CD8-positive, alpha-beta memory T cell (primary cell): ENCODE measurements around the gene SH3GL3. TPM values are rescaled to one million over a fixed set of nuclear protein-coding genes. Genes with fewer than 3 reads are reported as not detected.

ENCODE experiments used
- CTCF ChIA-PET: fragments of 350-600 bp; sonication (Branson Sonifier 250); formaldehyde crosslinking; loops from one replicate; lab custom pipeline; 2021; ENCODE audit warnings: antibody characterized with exemption; lab: Charles Lee
- POLR2A ChIA-PET: fragments of 350-600 bp; sonication (Branson Sonifier 250); formaldehyde crosslinking; loops from one replicate; lab custom pipeline; 2021; ENCODE audit warnings: antibody characterized with exemption; lab: Charles Lee
- DNase-seq, 5 donors: peaks; one replicate each; pipeline versions ENCODE4 v3.0.0 to v3.0.0-alpha.2; 2020 to 2022; ENCODE audit warnings: mixed read lengths in 1 of 5
- H3K27ac ChIP-seq: one replicate; pipeline ENCODE4 v1.7.0; 2013; ENCODE audit warnings: low read depth, mild to moderate bottlenecking, low read length, moderate library complexity
- H3K27me3 ChIP-seq: 2 replicates; pipeline ENCODE4 v1.7.0; 2013; ENCODE audit warnings: low read length, mild to moderate bottlenecking; ENCODE audit not compliant: insufficient read depth, poor library complexity, severe bottlenecking
- H3K36me3 ChIP-seq: 2 replicates; pipeline ENCODE4 v1.7.0; 2013; ENCODE audit warnings: mild to moderate bottlenecking, low read length, moderate library complexity; ENCODE audit not compliant: insufficient read depth
- H3K4me1 ChIP-seq: 2 replicates; pipeline ENCODE4 v1.7.0; 2013; ENCODE audit warnings: mild to moderate bottlenecking, low read length, moderate library complexity; ENCODE audit not compliant: insufficient read depth
- H3K4me3 ChIP-seq: 2 replicates; pipeline ENCODE4 v1.7.0; 2013; ENCODE audit warnings: mild to moderate bottlenecking, low read length
- H3K9me3 ChIP-seq: 2 replicates; pipeline ENCODE4 v1.7.0; 2013; ENCODE audit warnings: mild to moderate bottlenecking, low read length
- H3K27ac Mint-ChIP-seq, 8 donors: one replicate each; pipeline ENCODE4 v1.8.0; 2020 to 2021; ENCODE audit warnings: mixed read lengths in 8 of 8, mild to moderate bottlenecking in 6 of 8, inconsistent platforms in 3 of 8, moderate library complexity in 3 of 8
- H3K27me3 Mint-ChIP-seq, 2 donors: one replicate each; pipeline ENCODE4 v1.8.0; 2020 to 2021; ENCODE audit warnings: mixed read lengths in 2 of 2, mild to moderate bottlenecking in 1 of 2, moderate library complexity in 1 of 2
- H3K36me3 Mint-ChIP-seq, 3 donors: one replicate each; pipeline ENCODE4 v1.8.0; 2020 to 2021; ENCODE audit warnings: mixed read lengths in 3 of 3, inconsistent platforms in 1 of 3, mild to moderate bottlenecking in 1 of 3
- H3K4me1 Mint-ChIP-seq, 3 donors: one replicate each; pipeline ENCODE4 v1.8.0; 2020 to 2021; ENCODE audit warnings: mixed read lengths in 3 of 3, inconsistent platforms in 1 of 3, mild to moderate bottlenecking in 1 of 3
- H3K4me3 Mint-ChIP-seq, 7 donors: one replicate each; pipeline ENCODE4 v1.8.0; 2020 to 2021; ENCODE audit warnings: mixed read lengths in 7 of 7, mild to moderate bottlenecking in 6 of 7, moderate library complexity in 4 of 7, inconsistent platforms in 2 of 7
- H3K9me3 Mint-ChIP-seq, 5 donors: one replicate each; pipeline ENCODE4 v1.8.0; 2020 to 2022; ENCODE audit warnings: mixed read lengths in 5 of 5, mild to moderate bottlenecking in 3 of 5, moderate library complexity in 2 of 5, inconsistent platforms in 1 of 5
- polyA plus RNA-seq: library from polyadenylated mRNA; unstranded; fragments of 300-500 nt; fragmentation: Illumina TruSeq; gene quantifications from one replicate; pipeline ENCODE4 v1.2.3, GENCODE V29; 2021
- total RNA-seq, 2 experiments: library from RNA; stranded (reverse); gene quantifications; one replicate each; pipeline ENCODE4 v1.2.3, GENCODE V29; 2021

Gene SH3GL3
- total and polyA plus RNA-seq, 3 experiments from 2014 or later, result not detected

DNA sequence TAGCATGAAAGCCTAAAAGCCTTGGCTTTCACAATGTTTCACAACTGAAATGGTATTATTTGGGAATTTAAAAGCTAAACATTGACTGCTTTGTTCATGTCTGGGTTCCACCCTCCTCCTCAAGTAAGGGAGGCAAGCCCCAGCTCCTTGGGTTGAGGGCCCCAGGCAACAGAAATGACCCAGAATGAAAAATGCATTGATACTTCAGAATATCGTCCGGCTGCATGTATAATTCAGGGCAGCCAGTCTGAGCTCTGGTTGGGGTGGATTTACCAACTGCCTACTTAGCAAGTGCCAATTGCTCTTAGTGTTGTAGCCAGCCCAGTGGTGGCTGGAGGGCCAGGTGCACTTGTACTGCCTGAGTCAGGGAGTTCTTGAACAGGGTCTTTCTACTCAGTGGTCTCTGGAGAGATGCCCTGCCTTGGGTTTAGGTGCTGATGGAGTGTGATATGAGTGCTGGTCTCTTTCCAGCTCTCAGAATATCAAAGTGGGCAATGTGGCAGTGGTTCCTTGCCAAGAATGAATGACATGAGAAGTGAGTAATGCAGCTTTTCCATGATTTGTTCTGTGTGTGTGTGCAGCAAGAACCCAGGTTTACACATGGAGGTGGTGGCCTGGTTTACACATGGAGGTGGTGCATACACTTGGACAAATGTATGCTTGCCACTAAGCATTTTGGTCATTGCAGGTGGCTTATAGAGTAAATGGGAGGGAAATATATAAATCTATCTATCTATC, 165.9 kb downstream of the SH3GL3 start:
- CTCF ChIA-PET, result no interaction called here
- no peak for DNase-seq
- POLR2A ChIA-PET, result no interaction called here

DNA sequence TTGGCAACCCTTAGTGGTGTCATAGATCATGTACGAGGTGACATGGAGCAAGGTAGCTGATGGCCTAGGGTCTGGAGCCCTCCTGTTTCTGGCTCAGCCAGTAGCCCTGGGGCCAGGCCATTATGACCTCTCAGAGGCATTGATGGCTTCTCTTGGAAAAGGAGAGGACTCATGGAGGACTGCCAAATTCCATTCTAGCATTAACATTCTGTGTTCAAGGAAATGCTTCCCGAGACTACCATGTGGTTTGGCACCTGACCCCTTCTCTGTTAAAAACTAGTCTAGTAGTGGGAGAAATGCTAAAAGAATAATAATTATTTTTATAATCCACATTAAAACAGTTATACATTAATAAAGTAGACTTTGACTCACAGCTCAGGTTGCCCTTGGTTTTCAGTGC, 166.6 kb downstream of the SH3GL3 start:
- peaks cover 0 to 7% (median 0%) of the 10 kb centered on the region in 5 donors for H3K9me3 Mint-ChIP-seq
- CTCF ChIA-PET, result no interaction called here

More for the DNA sequence above, 165.9 kb downstream of the SH3GL3 start:
- no peak overlapping the region for H3K4me3 ChIP-seq
- Mint-ChIP-seq H3K4me1 (no peaks in the 10 kb centered on the region), H3K4me3 (no peak overlapping the region), H3K27ac (peak overlapping the region in 1 of 8 donors; percentile 19), H3K9me3 (peaks cover 0 to 8% (median 0%) of the 10 kb centered on the region in 5 donors), H3K36me3 (no peaks in the 10 kb centered on the region), H3K27me3 (no peaks in the 10 kb centered on the region)
- no peaks in the 10 kb centered on the region for H3K27me3 ChIP-seq
- no peaks in the 10 kb centered on the region for H3K4me1 ChIP-seq
- no peaks in the 10 kb centered on the region for H3K9me3 ChIP-seq
- H3K27ac ChIP-seq, result no peak overlapping the region
- H3K36me3 ChIP-seq, result no peaks in the 10 kb centered on the region

DNA sequence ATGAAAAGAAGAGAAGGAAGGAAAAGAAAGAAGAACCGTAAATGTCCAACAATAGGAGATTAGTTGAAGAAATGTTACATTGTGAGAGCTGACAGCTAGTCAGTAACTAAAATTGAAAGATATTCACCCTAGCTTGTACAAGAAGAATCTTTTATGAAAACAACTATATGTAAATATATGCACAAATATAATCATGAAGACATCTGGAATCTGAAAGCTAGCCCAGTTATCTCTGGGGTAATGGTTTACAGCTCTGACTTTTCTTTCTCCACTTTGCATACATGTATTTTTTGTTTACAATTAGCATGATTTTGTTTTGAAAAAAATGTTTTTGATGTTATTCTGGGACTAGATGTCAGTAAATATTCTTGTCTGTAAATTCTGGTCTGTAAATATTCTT, 169.7 kb downstream of the SH3GL3 start:
- CTCF ChIA-PET, result no interaction called here
- Mint-ChIP-seq H3K27ac (no peak overlapping the region), H3K4me1 (no peaks in the 10 kb centered on the region), H3K9me3 (peaks cover 0 to 6% (median 0%) of the 10 kb centered on the region in 5 donors), H3K36me3 (no peaks in the 10 kb centered on the region), H3K27me3 (no peaks in the 10 kb centered on the region), H3K4me3 (no peak overlapping the region)
- H3K9me3 ChIP-seq, result no peaks in the 10 kb centered on the region
- no peaks in the 10 kb centered on the region for H3K36me3 ChIP-seq
- no peak overlapping the region for H3K4me3 ChIP-seq
- no peak for DNase-seq
- H3K4me1 ChIP-seq, result no peaks in the 10 kb centered on the region
- POLR2A ChIA-PET, result no interaction called here
- no peak overlapping the region for H3K27ac ChIP-seq
- no peaks in the 10 kb centered on the region for H3K27me3 ChIP-seq

More for the DNA sequence above, 166.6 kb downstream of the SH3GL3 start:
- POLR2A ChIA-PET, result no interaction called here
- Histone ChIP-seq H3K27ac (no peak overlapping the region), H3K36me3 (no peaks in the 10 kb centered on the region), H3K4me3 (no peak overlapping the region), H3K9me3 (no peaks in the 10 kb centered on the region), H3K4me1 (no peaks in the 10 kb centered on the region), H3K27me3 (no peaks in the 10 kb centered on the region)
- no peaks in the 10 kb centered on the region for H3K27me3 Mint-ChIP-seq
- H3K27ac Mint-ChIP-seq, result no peak overlapping the region
- H3K36me3 Mint-ChIP-seq, result no peaks in the 10 kb centered on the region
- no peak for DNase-seq
- H3K4me1 Mint-ChIP-seq, result no peaks in the 10 kb centered on the region
- H3K4me3 Mint-ChIP-seq, result no peak overlapping the region

DNA sequence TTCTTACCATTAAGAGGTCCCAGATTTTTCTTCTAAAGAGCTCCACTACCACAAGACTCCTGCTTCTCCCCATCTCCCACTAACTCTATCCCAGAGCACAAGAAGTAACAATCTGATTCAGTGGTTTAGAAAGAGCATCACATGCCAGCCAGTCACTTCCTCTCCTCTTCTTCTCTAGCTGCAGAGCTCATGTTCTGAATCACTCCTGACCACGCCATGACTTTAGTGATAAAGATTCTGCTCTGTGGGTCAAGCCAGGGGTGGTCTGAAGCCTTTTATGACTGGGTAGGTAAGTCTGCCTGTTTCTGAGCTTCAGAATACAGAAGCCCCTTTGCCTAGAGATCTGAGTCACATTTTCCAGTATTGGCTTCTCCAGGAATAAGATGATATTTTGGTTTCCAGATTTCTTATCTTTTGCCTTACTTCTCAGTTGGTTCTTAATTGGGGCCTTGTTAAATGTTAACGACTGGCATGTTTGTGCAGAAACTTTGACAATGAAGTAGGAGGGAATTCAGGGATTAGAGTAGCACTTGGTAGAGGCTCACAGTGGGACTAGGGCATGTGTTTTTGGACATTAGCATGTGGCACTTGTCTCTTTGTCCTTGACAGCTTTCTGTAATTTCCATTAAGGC, 179.1 kb downstream of the SH3GL3 start:
- POLR2A ChIA-PET, result no interaction called here
- no peaks in the 10 kb centered on the region for H3K36me3 Mint-ChIP-seq

DNA sequence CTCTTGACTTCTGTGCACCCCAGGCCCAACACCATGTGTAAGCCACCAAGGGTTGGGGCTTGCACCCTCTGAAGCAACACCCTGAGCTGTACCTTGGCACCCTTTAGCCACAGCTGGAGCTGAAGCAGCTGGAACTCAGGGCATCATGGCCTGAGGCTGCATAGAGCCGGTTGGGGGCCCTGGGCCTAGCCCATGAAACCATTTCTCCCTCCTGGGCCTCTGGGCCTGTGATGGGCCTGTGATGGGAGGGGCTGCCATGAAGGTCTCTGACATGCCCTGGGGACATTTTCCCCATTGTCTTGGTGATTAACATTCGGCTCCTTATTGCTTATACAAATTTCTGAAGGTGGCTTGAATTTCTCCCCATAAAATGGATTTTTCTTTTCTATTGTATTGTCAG, 184.4 kb downstream of the SH3GL3 start:
- no peaks in the 10 kb centered on the region for H3K9me3 ChIP-seq
- DNase-seq, result no peak
- POLR2A ChIA-PET, result no interaction called here
- H3K27me3 Mint-ChIP-seq, result peaks cover 0 to 3% of the 10 kb centered on the region in 2 donors
- H3K9me3 Mint-ChIP-seq, result peaks cover 1 to 6% (median 3%) of the 10 kb centered on the region in 5 donors
- H3K4me1 ChIP-seq, result no peaks in the 10 kb centered on the region
- no peak overlapping the region for H3K4me3 ChIP-seq
- H3K36me3 ChIP-seq, result no peaks in the 10 kb centered on the region
- no peaks in the 10 kb centered on the region for H3K4me1 Mint-ChIP-seq
- no peak overlapping the region for H3K4me3 Mint-ChIP-seq
- no peaks in the 10 kb centered on the region for H3K36me3 Mint-ChIP-seq
- H3K27ac ChIP-seq, result no peak overlapping the region
- H3K27ac Mint-ChIP-seq, result no peak overlapping the region
- H3K27me3 ChIP-seq, result no peaks in the 10 kb centered on the region
- CTCF ChIA-PET, result no interaction called here

More for the DNA sequence above, 179.1 kb downstream of the SH3GL3 start:
- peaks cover 4% of the 10 kb centered on the region in 2 donors for H3K27me3 Mint-ChIP-seq
- H3K9me3 ChIP-seq, result no peaks in the 10 kb centered on the region
- H3K27ac Mint-ChIP-seq, result no peak overlapping the region
- H3K4me3 ChIP-seq, result no peak overlapping the region
- H3K27ac ChIP-seq, result no peak overlapping the region
- no peaks in the 10 kb centered on the region for H3K4me1 ChIP-seq
- no peaks in the 10 kb centered on the region for H3K36me3 ChIP-seq
- no peak overlapping the region for H3K4me3 Mint-ChIP-seq
- H3K9me3 Mint-ChIP-seq, result peaks cover 0 to 2% (median 0%) of the 10 kb centered on the region in 5 donors
- no peaks in the 10 kb centered on the region for H3K4me1 Mint-ChIP-seq
- no peaks in the 10 kb centered on the region for H3K27me3 ChIP-seq
- CTCF ChIA-PET, result no interaction called here
- DNase-seq, result no peak

DNA sequence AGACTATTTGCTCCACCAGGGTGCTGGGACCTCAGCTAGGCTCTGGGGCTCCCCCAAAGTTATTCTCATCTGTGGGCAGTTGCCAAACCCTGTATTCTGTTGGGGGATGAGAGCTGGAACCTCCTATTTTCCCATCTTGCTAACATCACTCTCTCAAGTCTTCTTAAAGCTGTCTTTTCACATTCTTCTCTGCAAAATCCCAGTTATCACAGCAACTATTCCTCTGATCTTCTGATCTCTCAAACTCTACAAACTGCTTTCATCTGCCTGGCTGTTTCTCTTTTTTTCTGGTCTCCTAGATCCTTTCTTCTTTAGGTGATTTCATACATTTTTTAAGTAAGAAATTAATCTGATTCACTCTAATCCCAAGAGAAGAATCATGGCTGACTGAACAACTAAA, 196.1 kb downstream of the SH3GL3 start:
- Histone ChIP-seq H3K4me3 (no peak overlapping the region), H3K27ac (no peak overlapping the region), H3K27me3 (no peaks in the 10 kb centered on the region), H3K9me3 (no peaks in the 10 kb centered on the region), H3K4me1 (no peaks in the 10 kb centered on the region), H3K36me3 (no peaks in the 10 kb centered on the region)
- H3K9me3 Mint-ChIP-seq, result peaks cover 11 to 23% (median 14%) of the 10 kb centered on the region in 5 donors
- H3K36me3 Mint-ChIP-seq, result no peaks in the 10 kb centered on the region
- CTCF ChIA-PET, result no interaction called here
- POLR2A ChIA-PET, result no interaction called here
- H3K27ac Mint-ChIP-seq, result no peak overlapping the region
- peaks cover 0 to 2% of the 10 kb centered on the region in 2 donors for H3K27me3 Mint-ChIP-seq
- DNase-seq, result no peak
- H3K4me1 Mint-ChIP-seq, result no peaks in the 10 kb centered on the region
- no peak overlapping the region for H3K4me3 Mint-ChIP-seq

DNA sequence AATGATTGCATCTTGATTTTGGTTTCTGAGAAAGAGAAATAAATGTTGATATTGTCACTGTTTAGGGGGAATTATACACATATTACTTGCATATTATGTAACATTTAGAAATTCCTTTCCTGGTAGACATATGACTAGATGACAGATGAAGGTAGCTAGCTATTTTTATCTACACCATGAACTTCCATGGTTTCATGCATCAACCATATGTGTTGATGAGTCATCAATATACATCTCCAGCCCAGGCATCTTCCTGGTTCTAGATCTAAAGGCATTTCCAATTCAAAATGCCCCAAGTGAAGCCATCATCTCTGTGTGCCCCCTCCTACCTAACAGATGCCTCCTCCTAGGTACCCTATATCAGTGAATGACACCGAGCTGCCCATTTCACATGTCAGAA, 197.3 kb downstream of the SH3GL3 start:
- DNase-seq, result no peak
- Mint-ChIP-seq H3K36me3 (no peaks in the 10 kb centered on the region), H3K27ac (no peak overlapping the region), H3K4me1 (no peaks in the 10 kb centered on the region), H3K4me3 (no peak overlapping the region), H3K9me3 (peaks cover 10 to 20% (median 13%) of the 10 kb centered on the region in 5 donors), H3K27me3 (peaks cover 0 to 2% of the 10 kb centered on the region in 2 donors)
- H3K4me1 ChIP-seq, result no peaks in the 10 kb centered on the region
- H3K27me3 ChIP-seq, result no peaks in the 10 kb centered on the region
- POLR2A ChIA-PET, result no interaction called here
- no peak overlapping the region for H3K27ac ChIP-seq
- CTCF ChIA-PET, result no interaction called here
- no peaks in the 10 kb centered on the region for H3K36me3 ChIP-seq
- H3K4me3 ChIP-seq, result no peak overlapping the region
- H3K9me3 ChIP-seq, result no peaks in the 10 kb centered on the region

DNA sequence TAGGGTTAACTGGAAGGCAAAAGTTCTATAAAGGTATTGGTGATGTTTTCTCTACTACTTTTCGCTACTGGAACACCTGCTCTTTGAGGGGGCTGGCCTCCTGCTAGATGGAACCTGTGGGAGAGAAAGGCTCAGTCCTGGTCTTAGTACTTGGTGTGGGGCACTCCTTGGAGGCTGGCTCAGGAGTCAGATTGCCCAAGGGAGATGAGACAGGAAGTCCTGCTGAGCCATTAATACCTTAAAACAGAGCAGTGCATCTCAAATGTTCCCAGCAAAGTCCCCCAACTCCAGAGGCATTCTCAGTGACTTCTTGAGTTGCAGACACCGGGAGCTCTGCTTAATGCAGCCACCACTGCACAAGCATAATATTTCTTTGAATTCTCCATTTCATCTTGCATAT, 203.7 kb downstream of the SH3GL3 start:
- POLR2A ChIA-PET, result no interaction called here
- Histone ChIP-seq H3K36me3 (no peaks in the 10 kb centered on the region), H3K4me3 (no peak overlapping the region), H3K27me3 (peaks cover 4% of the 10 kb centered on the region), H3K9me3 (no peaks in the 10 kb centered on the region), H3K4me1 (no peaks in the 10 kb centered on the region), H3K27ac (no peak overlapping the region)
- no peak overlapping the region for H3K4me3 Mint-ChIP-seq
- no peak overlapping the region for H3K27ac Mint-ChIP-seq
- no peak for DNase-seq
- peaks cover 0 to 10% (median 4%) of the 10 kb centered on the region in 5 donors for H3K9me3 Mint-ChIP-seq
- no peaks in the 10 kb centered on the region for H3K4me1 Mint-ChIP-seq
- peaks cover 18 to 19% of the 10 kb centered on the region in 2 donors for H3K27me3 Mint-ChIP-seq
- H3K36me3 Mint-ChIP-seq, result no peaks in the 10 kb centered on the region
- CTCF ChIA-PET, result no interaction called here
